ENCODE data around the gene FHIT. TPM values are rescaled to one million over a fixed set of nuclear protein-coding genes. Genes with fewer than 3 reads are reported as not detected.

Gene FHIT
- total and polyA plus RNA-seq, 2 experiments from 2014 or later = 9.7 to 16.2 TPM

DNA sequence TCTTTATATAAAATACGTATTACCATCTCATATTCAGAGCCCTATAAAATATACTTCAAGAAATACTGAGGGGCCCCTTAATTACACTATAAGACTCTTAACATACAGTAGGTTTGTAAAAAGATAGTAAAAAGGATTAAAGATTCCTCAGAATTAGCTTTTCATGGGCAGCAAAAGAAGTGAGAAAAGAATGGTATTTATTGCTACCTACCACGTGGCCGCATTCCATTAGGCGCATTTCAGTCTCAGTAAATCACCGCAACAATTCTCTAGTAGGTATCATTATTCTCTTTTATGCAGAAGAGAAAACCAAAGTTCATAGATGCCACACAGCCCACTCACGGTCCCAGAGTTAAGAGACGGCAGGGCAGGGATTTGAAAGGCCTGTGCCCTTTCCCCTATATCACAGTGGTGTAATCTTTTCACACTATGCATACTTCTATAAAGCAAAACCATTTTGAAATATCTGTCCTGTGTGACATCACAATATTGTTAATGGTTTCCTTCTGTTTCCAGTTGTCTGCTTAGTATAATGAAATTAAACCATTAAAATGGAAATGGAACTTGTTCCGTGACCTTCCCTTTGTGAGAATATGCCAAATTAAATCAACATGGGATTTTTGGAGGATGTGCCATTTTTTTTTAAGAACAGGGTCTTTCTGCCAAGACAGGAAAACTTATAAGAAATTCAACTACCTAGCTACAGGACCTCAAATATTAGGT, 1072.2 kb downstream of the FHIT start:
- Histone ChIP-seq H3K27me3 (no peaks in the 10 kb centered on the region), H3K9me2 (replicated peaks; ENCODE audit: insufficient read depth) (no peaks in the 10 kb centered on the region), H3K4me1 (ENCODE audit: insufficient read depth) (no peaks in the 10 kb centered on the region), H3K4me3 (no peak overlapping the region), H3K79me2 (no peaks in the 10 kb centered on the region), H3K36me3 (replicated peaks; ENCODE audit: insufficient read depth, low read depth) (no peaks in the 10 kb centered on the region), H3K27ac (no peak overlapping the region), H3K9me3 (ENCODE audit: low read depth) (no peaks in the 10 kb centered on the region), H3K4me2 (no peak overlapping the region), H2AFZ (no peak overlapping the region), H4K20me1 (ENCODE audit: insufficient read depth, poor library complexity, severe bottlenecking) (no peaks in the 10 kb centered on the region)
- DNase-seq (ENCODE audit: low spot score) = no peak
- TF ChIP-seq EZH2 (IDR thresholded peaks at IDR 0.05; ENCODE audit: borderline replicate concordance) (no peak), EZH2phosphoT487 (IDR thresholded peaks at IDR 0.05; ENCODE audit: low read depth, severe bottlenecking, unreplicated experiment) (no peak)
- TF ChIP-seq, protein P1, sequence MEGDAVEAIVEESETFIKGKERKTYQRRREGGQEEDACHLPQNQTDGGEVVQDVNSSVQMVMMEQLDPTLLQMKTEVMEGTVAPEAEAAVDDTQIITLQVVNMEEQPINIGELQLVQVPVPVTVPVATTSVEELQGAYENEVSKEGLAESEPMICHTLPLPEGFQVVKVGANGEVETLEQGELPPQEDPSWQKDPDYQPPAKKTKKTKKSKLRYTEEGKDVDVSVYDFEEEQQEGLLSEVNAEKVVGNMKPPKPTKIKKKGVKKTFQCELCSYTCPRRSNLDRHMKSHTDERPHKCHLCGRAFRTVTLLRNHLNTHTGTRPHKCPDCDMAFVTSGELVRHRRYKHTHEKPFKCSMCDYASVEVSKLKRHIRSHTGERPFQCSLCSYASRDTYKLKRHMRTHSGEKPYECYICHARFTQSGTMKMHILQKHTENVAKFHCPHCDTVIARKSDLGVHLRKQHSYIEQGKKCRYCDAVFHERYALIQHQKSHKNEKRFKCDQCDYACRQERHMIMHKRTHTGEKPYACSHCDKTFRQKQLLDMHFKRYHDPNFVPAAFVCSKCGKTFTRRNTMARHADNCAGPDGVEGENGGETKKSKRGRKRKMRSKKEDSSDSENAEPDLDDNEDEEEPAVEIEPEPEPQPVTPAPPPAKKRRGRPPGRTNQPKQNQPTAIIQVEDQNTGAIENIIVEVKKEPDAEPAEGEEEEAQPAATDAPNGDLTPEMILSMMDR (IDR thresholded peaks at IDR 0.05; ENCODE audit: poor library complexity) = no peak
- 54% methylated on average over 8 of the region's 8 CpGs for WGBS (ENCODE audit: low lambda C conversion rate, missing lambda C conversion rate)

DNA sequence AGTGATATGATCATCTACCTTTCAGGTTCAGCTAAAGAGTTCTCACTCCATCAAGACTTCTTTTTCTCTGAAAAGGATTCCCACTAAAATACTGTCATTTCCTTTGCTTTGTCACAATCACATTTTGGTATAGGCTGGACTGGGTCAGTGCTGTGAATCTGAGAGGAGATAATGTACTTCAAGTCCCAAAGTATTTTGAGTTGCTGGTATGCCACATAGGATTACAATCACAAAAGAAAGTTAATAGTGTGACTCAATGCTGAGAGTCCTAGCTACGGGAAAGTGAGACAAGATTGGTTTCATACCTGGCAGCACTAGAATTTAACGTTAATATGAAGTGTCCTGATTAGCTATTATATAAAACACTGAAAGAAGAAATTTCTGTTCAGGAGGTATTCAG, 1073.5 kb downstream of the FHIT start:
- Histone ChIP-seq H3K27me3 (no peaks in the 10 kb centered on the region), H2AFZ (no peak overlapping the region), H3K27ac (no peak overlapping the region), H4K20me1 (ENCODE audit: insufficient read depth, poor library complexity, severe bottlenecking) (no peaks in the 10 kb centered on the region), H3K4me3 (no peak overlapping the region), H3K4me2 (no peak overlapping the region), H3K9me2 (replicated peaks; ENCODE audit: insufficient read depth) (no peaks in the 10 kb centered on the region), H3K79me2 (no peaks in the 10 kb centered on the region), H3K36me3 (replicated peaks; ENCODE audit: insufficient read depth, low read depth) (no peaks in the 10 kb centered on the region), H3K9me3 (ENCODE audit: low read depth) (no peaks in the 10 kb centered on the region), H3K4me1 (ENCODE audit: insufficient read depth) (no peaks in the 10 kb centered on the region)
- DNase-seq (ENCODE audit: low spot score) = no peak
- TF ChIP-seq, protein P1 (IDR thresholded peaks at IDR 0.05; ENCODE audit: poor library complexity) = no peak
- TF ChIP-seq EZH2 (IDR thresholded peaks at IDR 0.05; ENCODE audit: borderline replicate concordance) = no peak
- TF ChIP-seq EZH2phosphoT487 (IDR thresholded peaks at IDR 0.05; ENCODE audit: low read depth, severe bottlenecking, unreplicated experiment) = no peak
- 93% methylated on average over 2 of the region's 2 CpGs for WGBS (ENCODE audit: low lambda C conversion rate, missing lambda C conversion rate)

DNA sequence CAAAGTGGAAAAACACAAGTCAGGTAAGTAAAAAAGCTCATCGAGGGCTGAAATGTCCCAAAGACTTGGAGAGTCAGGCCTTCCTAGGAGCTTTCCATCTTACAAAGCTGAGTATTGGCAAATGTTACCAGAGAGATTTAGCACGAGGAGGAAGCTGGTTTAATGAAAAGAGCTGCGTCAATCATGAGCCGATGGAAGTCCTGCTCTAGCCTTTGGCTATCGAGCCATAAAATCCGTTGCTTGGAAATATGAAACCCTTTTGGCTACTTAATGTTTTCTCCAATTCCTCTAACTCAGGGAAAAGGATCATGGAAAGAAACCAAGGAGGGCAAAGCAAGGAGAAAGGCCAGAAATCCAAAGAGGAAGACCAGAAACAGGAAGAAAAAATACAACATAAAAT, 1074.6 kb downstream of the FHIT start:
- Histone ChIP-seq H2AFZ (no peak overlapping the region), H3K4me1 (ENCODE audit: insufficient read depth) (no peaks in the 10 kb centered on the region), H3K79me2 (no peaks in the 10 kb centered on the region), H3K4me2 (no peak overlapping the region), H3K36me3 (replicated peaks; ENCODE audit: insufficient read depth, low read depth) (no peaks in the 10 kb centered on the region), H3K4me3 (no peak overlapping the region), H3K27ac (no peak overlapping the region), H3K9me2 (replicated peaks; ENCODE audit: insufficient read depth) (no peaks in the 10 kb centered on the region), H4K20me1 (ENCODE audit: insufficient read depth, poor library complexity, severe bottlenecking) (no peaks in the 10 kb centered on the region), H3K27me3 (no peaks in the 10 kb centered on the region), H3K9me3 (ENCODE audit: low read depth) (no peaks in the 10 kb centered on the region)
- no peak for DNase-seq (ENCODE audit: low spot score)
- 72% methylated on average over 6 of the region's 6 CpGs for WGBS (ENCODE audit: low lambda C conversion rate, missing lambda C conversion rate)
- no peak for TF ChIP-seq EZH2 (IDR thresholded peaks at IDR 0.05; ENCODE audit: borderline replicate concordance)
- TF ChIP-seq, protein P1 (IDR thresholded peaks at IDR 0.05; ENCODE audit: poor library complexity) = no peak
- no peak for TF ChIP-seq EZH2phosphoT487 (IDR thresholded peaks at IDR 0.05; ENCODE audit: low read depth, severe bottlenecking, unreplicated experiment)

All from hepatocyte (in vitro differentiated cells).